ENCODE measurements around the gene HARBI1.
A peak's percentile ranks its signal among the peaks of the same experiment; 100 is the strongest.

Gene HARBI1, protein sequence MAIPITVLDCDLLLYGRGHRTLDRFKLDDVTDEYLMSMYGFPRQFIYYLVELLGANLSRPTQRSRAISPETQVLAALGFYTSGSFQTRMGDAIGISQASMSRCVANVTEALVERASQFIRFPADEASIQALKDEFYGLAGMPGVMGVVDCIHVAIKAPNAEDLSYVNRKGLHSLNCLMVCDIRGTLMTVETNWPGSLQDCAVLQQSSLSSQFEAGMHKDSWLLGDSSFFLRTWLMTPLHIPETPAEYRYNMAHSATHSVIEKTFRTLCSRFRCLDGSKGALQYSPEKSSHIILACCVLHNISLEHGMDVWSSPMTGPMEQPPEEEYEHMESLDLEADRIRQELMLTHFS

DNA sequence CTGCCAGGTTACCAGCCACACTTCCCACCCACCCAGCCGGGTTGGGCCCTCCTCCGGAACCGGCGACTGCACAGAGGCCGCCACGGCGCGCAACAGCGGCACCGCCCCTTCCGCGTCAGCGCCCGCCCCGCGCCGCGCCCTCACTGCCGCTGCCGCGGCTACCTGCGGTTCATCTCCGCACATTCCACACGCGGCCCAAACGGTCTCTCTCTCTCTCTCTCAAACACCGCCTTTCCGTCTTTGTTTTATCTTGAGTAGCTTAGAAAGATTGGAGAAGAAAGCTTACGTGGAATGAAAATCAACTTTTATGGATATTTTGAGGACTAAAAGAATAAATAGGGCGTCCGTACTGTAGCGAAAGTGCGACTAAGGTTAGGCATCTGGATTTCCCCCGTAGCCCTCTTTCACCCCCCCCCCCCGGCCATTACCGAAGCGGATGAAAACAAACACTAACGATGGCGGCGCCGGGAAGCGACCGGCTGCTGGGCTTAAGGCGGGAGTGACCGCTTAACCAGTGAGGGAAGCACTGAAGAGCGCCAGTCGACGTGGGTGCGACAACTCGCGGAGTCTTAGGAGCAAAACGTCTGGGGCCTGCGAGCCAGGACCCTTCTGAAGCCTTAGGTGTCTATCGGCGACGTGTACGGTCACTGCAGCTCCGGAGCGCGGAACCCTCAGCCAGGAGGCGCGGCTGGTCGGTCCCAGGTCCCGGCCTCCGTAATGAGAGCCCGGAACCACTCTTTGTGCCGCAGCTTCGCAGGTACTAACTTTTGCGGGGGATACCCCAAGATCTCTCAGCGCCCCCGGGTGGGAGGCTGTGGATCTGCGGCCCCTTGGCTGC is at the start of gene HARBI1, which contains the start of gene ATG13:
Gene HARBI1 (minus strand): TSS at position 94 of the 838 bp plus-strand sequence. CDS start 990 bp downstream, outside the sequence.
Gene ATG13 (plus strand): TSS at position 420 of the 838 bp plus-strand sequence. CDS start 26,739 bp downstream, outside the sequence.
- peak; percentile 58 to 94 for DNase-seq

DNA sequence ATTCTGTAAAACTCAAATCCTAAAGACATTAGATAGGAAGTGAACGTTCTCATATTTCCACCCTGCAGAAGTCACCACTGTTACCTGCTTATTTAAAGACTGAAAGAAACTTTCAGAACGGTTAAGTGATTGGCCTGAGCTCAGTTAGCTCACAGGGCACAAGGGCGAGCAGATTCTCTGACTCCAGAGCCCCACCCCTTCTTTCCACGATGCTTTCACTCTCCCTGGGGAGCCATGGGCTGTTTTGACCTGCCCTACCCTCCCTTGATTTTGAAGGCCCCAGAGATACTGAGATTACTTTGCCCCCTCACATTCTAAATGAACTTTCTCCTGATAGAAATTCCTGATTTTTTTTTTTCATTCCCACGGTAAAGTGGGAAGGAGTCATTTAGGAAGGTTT is 49.5 kb upstream of the HARBI1 start:
- DNase-seq: no peak

DNA sequence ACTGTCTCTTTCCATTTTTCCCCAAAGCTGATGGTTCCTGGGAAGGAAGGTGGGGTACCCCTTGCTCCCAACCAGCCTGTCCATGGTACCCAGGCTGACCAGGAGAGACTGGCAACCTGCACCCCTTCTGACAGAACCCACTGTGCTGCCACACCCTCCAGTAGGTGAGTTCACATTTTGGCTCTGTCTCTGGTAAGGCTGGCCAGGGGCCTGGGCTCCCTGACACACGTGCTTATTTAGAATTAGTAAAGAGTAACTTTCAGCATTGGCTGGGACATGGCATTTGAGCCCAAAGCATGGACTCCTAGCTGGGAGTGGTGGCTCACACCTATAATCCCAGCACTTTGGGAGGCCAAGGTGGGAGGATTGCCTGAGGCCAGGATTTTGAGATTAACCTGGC is 48.3 kb upstream of the HARBI1 start:
- DNase-seq: no peak

DNA sequence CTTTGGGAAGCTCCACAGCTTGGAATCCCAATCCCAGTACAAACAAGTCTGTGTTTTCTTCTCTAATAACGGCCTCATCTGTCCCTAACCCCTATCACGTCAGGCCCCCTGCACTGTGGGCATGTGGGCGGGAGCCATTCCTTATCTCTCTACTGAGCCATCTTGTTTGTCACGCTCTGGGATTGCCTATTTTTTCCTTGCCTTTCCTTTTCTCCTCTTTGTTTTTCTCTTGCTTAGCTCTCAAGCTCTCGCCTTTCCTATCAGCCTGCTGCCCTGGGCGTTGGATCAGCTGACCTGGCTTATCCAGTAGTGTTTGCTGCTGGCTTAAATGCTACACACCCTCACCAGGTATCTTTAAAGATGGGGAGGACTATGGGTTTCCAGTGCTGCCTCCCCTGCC is 47.6 kb upstream of the HARBI1 start:
- no peak for DNase-seq

DNA sequence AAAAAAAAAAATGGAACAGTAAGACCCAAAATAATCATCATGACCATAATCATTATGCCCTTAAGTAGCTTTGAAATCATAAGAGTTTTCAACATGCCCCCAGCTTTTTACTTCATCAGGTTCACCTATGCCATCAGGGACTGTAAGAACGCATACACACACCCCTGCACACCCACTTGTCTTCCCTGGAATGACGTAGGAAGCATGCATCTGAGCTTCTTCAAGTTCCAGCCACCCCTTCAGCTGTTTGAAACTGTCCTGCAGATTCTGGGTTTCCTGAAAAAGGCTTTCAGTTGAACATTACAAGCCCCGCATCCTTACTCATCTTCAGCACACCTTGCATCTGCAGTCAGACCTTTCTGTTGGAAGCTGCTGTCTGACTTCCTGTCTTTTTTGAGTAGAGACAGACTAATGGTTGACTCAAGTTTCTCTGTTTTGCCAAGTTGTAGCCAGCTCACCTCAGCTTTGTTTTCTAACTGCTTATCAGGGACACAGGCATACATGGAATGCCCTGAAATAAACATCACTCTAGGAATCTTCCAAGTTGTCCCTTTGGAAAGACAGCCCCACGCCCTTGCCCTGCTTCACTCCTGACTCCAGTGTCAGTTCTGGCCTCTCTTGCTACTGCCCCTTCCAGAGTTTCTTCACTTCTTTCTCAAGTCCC is 46.4 kb upstream of the HARBI1 start:
- DNase-seq: no peak

DNA sequence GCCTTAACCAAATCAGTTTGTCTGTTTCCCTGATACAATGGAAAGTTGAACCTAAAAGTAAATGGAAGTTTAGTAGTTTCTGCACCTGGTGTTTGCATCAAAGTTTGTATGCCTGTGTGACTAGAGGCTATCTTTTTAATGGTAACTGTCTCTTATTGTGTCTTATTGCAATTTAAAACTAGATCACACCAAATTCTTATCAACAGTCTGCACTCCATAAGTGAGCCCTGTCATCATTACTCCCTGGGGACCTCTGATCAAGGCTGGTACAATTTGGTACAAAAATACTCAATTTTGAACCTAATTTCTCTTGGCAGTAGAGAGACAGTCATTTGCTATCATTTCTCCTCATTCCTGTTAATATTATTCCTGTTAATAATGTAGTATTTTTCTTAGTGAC is 45.3 kb upstream of the HARBI1 start:
- no peak for DNase-seq

DNA sequence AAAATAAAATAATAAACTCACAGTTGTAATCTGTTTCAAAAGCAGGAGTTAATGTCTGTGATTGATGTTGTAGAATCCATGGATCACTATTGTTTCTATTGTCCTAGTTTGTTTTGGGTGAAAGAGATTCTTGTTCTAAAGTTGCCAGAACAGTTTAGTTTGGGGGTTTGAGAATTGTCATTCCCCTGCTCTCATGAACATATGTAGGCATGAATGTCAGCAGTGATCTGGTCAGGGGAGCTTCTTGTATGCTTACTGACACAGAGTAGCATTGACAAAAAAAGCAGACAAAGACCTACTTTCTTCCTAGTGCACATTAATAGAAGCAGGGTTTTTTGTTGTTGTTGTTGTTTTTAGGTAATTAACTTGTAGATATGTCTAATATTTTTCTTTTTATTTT is 44.8 kb upstream of the HARBI1 start:
- DNase-seq: no peak

DNA sequence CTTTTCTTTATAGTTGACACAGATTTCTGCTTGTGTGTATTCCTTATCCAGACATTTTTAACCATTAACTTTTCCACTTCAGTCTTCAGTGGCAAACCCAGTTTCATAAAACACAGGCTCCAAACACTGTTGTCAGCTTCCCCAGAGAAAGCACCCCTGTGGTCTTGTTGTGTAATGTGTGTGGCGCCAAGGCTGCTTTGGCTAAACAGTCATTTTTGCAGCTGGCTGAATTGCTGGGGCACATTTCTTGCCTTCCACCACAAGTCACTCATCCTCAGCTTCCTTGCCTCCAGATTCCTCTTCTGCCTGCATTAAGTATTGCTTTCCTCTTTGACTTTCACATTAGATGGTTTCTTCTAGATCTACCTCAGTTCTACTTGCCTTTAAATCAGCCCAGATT is 42.9 kb upstream of the HARBI1 start:
- no peak for DNase-seq

DNA sequence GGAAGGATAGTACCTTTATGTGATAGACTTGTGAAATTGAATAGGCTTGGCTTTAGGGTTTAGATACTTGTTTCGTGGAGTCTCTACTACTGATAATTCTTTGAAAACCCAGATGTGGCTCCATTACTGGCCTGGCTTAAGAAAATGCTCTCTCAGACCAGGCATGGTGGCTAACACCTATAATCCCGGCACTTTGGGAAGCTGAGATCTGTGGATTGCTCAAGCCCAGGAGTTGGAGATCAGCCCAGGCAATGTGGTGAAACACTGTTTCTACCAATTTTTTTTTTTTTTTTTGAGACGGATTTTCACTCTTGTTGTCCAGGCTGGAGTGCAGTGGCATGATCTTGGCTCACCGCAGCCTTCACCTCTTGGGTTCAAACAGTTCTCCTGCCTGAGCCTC is 41.2 kb upstream of the HARBI1 start:
- no peak for DNase-seq

DNA sequence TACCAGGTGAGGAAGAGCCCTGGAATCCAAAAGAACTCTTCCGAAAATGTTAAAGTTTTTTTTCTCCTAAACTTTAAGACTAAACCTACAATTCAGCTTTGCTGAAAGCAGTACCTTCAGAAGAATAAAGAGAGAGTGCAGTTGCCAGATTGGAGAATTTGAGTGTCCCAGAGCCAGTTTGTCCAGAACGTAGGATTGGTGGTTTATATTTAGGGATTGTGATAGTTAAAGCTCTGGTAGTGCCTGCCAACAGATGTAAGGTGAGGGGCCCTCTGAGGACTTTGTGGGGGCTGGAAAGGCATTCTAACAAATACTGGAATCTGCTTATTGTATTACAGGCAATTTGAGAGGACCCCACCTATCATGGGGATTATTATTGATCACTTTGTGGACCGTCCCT is 40.2 kb upstream of the HARBI1 start:
- no peak for DNase-seq

DNA sequence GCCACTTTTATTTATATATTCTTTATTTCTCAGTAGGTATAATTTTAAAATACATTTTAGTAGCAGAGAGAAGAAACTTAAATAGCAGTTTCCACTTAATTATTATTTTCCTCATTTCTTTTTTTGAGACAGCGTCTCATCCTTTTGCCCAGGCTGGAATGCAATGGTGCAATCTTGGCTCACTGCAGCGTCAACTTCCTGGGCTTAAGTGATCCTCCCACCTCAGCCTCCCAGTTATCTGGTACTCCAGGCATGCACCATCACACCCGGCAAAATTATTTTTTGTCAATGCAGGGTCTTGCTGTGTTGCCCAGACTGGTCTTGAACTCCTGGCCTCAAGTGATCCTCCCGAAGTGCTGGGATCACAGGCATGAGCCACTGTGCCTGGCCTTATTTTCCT is 38.6 kb upstream of the HARBI1 start:
- DNase-seq: no peak

DNA sequence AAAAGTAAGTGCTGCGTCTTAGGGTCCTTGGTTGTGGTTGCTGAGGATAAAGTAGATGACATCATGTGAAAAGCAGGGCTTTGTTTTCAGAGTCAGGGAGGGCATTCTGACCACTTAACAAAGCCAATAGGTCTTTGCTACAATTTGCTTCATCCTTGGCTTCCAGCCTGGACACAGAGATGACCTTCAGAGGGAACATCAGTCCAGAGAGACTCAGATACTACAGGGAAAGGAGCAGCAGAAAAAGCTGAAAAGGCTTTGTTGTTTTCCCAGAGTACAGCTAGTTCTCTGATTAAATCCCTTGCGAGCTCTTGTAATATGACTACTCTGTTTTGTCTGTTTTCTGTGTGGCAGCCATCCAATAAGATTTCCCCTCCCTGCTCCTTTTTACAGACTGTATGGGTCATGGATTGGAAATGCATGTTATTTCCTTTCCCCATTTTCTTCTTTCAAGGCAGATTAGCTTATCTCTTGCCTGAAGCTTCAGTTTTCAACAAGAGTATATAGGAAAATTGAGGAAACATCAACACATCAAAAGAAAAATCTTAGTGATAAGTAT is 32.2 kb upstream of the HARBI1 start:
- DNase-seq: peak; percentile 43 to 66

DNA sequence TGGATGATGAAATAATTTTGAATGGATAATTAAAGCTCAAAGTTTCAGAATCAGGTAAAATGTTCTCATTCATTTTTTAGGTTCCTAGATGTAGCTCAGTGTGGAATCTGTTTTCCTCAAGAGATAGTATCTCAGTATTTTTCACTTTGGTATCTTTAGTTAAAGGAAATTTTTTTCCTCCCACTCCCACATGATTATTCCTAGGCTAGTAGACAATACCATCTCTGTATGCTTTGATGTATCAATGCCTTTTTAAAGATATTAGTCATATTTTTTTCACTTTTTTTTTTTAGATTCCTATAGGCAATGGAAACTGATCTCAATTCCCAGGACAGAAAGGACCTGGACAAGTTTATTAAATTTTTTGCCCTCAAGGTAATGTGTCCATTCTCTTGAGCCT is 27.0 kb upstream of the HARBI1 start:
- no peak for DNase-seq

DNA sequence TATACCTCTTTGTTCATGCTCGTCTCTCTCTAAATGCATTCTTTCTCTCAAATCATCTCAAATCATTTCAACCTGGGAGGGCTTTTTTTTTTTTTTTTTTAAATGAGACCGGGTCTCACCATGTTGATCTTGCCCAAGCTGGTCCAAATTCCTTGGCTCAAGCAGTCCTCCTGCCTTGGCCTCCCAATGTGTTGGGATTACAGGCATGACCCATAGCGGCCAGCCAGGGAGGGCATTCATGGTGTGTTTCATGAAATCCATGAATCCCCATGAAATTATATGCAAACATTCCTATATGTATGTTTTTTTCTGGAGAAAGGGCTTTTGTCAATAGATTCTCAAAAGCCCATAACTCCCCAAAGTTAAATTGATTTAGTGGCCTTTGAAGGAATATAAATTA is 26.5 kb upstream of the HARBI1 start:
- no peak for DNase-seq

DNA sequence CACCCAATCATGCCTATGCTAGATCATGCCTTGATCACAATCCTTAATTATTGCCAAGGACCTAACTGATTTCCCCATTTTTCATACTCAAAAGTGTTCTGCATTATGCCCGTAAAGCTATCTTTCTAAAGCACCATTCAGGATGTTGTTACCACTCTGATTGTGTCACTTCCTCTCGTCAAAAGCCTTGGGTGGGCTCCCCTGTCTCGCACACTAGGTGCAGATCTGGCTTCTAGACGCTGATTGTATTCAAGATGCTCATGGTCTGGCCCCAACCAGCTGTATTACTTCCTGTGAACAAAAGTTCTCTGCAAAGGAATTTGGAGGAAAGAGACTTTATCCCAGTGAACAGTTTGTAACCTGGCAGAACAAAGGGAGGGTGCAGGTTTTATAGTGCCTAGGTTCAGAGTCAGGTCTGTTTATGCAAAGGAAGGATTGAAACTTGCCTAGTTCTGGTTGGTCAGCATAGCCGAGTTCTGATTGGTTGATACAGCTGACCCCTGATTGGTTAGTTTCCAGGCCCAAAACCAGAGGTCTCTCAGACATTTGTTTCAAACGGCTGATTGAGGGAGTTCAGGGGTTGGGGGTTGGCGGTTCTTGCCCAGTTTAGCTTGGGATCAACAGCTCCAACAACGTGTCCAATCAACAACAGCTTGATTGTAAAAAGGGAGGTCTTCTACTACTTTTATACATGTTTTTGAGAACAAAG is 25.8 kb upstream of the HARBI1 start:
- no peak for DNase-seq

DNA sequence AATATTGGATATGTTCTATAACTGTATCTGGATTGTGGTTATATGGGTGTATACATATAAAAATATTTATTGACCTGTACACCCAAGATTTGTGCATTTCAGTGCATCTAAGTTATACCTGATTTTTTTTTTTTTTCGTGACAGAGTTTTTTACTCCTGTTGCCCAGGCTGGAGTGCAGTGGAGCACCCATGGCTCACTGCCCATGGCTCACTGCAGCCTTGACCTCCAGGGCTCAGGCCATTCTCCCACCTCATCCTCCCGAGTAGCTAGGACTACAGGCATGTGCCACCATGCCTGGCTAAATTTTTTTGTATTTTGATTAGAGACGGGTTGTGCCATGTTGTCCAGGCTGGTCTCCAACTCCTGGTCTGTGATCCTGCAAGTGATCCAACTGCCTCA is 24.6 kb upstream of the HARBI1 start:
- DNase-seq: no peak

DNA sequence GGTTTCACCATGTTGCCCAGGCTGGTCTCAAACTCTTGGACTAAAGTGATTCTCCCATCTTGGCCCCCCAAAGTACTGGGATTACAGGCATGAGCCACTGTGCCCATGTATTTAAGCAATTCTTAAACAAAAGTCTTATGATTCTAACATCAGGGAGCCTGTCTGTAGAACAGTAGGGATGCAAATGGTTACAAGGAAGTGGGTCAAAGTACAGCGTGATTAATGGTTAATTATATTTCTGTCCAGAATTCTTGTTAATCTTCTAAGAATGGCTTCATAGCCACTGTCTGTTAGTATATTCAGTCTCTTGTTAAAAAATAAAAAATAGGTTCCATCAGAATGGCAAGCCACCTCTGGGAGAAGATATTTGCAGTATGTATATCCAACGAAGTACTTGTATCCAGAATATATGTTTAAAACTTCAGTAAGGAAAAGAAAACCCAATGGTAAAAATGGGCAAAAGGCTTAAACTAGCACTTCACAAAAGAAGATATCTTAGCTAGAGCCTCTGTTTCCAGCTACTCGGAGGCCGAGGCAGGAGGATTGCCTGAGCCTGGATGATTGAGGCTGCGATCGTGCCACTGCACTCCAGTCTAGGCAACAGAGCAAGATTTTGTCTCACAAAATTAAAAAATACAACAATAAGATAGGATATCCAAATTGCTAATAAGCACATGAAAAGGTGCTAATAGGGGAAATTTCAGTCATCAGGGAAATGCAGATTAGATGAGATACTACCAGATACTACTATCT is 23.2 kb upstream of the HARBI1 start:
- DNase-seq: no peak

DNA sequence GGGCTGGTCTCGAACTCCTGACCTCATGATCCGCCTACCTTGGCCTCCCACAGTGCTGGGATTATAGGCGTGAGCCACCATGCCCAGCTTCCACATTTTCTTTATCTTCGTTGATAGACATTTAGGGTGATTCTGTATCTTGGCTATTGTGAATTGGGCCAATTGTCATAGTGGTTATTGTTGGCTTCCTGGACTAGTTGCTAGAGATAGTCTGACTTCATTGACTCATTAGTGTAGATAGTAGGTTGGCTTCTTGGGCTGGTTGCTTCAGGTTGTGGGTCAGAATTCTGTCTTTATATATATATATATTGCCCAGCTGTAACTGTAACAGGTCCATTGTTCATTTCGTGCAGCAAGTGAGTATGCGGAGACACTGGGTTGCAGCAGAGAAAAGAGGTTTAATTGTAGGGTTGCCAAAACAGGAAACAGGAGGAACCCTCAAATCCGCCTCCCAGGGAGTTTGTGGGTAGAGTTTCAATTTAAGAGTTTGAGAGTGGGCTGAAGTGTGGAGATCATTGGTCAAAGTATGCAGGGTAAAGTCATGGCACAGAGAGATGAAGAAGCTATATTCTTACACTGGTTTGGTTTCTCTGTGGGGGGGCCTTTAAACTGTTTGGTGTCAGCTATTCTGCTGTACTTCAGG is 22.3 kb upstream of the HARBI1 start:
- DNase-seq: no peak

DNA sequence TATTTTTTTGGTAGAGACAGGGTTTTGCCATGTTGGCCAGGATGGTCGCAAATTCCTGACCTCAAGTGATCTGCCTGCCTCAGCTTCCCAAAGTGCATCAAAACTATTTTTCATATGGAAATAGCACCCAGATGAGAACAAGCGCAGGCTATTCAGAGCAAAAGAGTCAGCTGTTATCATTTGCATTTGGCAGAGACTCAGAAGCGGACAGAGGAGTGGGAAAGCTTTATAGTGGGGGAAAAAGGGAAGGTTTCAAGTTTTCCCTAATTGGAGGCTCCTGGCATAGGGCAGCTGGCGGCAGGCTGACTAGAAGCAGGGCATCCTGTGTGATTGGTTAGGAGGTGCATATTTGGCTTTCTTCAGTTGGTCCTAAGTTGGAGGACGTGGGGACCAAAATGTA is 20.5 kb upstream of the HARBI1 start:
- DNase-seq: no peak

DNA sequence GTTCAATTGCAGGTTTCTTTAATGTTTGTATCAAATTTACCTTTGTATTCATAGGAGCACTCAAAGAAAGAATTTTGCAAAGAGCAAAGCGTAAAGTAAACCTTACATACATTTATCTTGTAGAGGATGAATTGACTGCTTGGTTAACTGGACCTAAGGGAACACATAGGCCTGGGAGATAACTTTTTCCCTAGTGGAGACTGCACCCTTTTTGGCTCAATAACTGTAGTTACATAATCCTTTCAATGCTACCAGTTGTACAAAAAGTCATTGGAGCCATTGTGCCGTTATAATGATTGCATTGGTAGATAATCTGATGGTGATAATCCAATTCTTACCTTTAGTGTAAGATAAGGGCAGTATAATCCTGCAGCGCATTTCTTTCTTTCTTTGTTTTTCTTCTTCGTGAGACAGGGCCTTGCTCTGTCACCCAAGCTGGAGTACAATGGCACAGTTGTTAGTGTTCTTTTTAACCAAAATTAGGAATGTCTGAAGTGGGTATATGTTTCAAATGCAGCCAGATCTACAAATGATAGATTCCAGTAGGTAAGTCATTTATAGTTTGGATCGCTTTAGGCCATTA is 18.6 kb upstream of the HARBI1 start:
- no peak for DNase-seq
